Measurements from ENCODE around the gene PDE6A. TPM values are rescaled to one million over a fixed set of nuclear protein-coding genes. Genes with fewer than 3 reads are reported as not detected.

Gene PDE6A
- total and polyA plus RNA-seq, 2 experiments from 2014 or later = 3.6 to 3.9 TPM

DNA sequence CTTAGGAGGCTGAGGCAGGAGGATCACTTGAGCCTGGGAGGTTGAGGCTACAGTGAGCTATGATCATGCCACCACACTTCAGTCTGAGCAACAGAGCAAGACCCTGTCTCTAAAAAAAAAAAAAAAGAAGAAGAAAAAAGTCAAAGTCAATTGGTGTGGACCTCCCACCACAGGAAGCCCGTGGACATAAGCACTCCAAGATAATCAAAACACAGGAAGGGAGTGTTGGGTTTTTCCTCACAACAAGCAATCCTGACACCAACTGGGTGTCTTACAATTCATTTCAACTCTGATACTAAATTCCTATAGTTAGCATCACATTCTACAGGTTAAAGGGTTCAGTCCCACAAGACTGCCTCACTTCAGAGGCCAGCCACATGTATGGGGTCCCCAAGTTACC is 70.7 kb downstream of the PDE6A start:
- DNase-seq (ENCODE audit: low spot score) = no peak
- Histone ChIP-seq H3K27me3 (no peaks in the 10 kb centered on the region), H3K4me2 (no peak overlapping the region), H3K9me2 (replicated peaks; ENCODE audit: insufficient read depth) (no peaks in the 10 kb centered on the region), H4K20me1 (ENCODE audit: insufficient read depth, poor library complexity, severe bottlenecking) (no peaks in the 10 kb centered on the region), H3K9me3 (ENCODE audit: low read depth) (no peaks in the 10 kb centered on the region), H3K4me3 (no peak overlapping the region), H3K36me3 (replicated peaks; ENCODE audit: insufficient read depth, low read depth) (no peaks in the 10 kb centered on the region), H3K27ac (peak overlapping the region; percentile 78), H3K4me1 (ENCODE audit: insufficient read depth) (peaks cover 23% of the 10 kb centered on the region), H3K79me2 (no peaks in the 10 kb centered on the region), H2AFZ (no peak overlapping the region)
- WGBS (ENCODE audit: low lambda C conversion rate, missing lambda C conversion rate) = 81% methylated on average over 1 of the region's 1 CpG
- TF ChIP-seq, protein P1, sequence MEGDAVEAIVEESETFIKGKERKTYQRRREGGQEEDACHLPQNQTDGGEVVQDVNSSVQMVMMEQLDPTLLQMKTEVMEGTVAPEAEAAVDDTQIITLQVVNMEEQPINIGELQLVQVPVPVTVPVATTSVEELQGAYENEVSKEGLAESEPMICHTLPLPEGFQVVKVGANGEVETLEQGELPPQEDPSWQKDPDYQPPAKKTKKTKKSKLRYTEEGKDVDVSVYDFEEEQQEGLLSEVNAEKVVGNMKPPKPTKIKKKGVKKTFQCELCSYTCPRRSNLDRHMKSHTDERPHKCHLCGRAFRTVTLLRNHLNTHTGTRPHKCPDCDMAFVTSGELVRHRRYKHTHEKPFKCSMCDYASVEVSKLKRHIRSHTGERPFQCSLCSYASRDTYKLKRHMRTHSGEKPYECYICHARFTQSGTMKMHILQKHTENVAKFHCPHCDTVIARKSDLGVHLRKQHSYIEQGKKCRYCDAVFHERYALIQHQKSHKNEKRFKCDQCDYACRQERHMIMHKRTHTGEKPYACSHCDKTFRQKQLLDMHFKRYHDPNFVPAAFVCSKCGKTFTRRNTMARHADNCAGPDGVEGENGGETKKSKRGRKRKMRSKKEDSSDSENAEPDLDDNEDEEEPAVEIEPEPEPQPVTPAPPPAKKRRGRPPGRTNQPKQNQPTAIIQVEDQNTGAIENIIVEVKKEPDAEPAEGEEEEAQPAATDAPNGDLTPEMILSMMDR (IDR thresholded peaks at IDR 0.05; ENCODE audit: poor library complexity) = no peak
- TF ChIP-seq EZH2phosphoT487 (IDR thresholded peaks at IDR 0.05; ENCODE audit: low read depth, severe bottlenecking, unreplicated experiment) (no peak), EZH2 (IDR thresholded peaks at IDR 0.05; ENCODE audit: borderline replicate concordance) (no peak)

DNA sequence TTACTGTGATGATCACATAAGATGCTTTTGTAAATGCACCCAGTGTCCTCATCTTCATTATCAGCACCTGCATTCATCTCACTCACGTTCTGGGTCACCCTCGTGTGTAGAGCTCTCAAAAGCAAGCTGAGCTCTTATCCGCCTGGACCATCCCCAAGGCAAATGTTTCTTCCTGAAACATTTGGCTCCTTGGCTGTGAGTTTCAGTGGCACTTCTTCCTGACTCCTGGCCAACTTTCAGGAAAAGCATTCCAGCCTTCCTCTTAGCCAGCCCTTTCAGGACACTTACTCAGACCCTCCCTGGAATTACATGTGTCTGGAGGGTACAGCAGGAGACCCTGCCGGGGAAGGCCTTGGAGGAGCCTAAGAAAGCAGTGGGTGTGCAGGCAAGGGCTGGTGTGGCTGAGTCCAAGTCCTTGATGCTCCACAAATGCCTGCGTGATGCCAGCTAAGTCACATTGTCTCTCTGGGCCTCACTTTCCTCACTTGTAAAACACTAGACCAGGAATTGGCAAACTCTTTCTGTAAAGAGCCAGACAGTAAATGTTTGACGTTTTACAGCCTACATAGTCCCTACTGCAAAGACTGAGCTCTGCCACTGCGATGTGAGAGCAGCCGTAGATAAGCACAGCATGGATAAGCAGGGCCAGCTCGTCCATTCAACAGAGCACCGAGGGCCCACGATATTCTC is 72.1 kb downstream of the PDE6A start:
- Histone ChIP-seq H3K36me3 (replicated peaks; ENCODE audit: insufficient read depth, low read depth) (no peaks in the 10 kb centered on the region), H3K27ac (peak overlapping the region; percentile 78), H2AFZ (no peak overlapping the region), H3K4me1 (ENCODE audit: insufficient read depth) (peaks cover 23% of the 10 kb centered on the region), H3K27me3 (no peaks in the 10 kb centered on the region), H4K20me1 (ENCODE audit: insufficient read depth, poor library complexity, severe bottlenecking) (no peaks in the 10 kb centered on the region), H3K79me2 (no peaks in the 10 kb centered on the region), H3K9me2 (replicated peaks; ENCODE audit: insufficient read depth) (no peaks in the 10 kb centered on the region), H3K4me3 (no peak overlapping the region), H3K4me2 (no peak overlapping the region), H3K9me3 (ENCODE audit: low read depth) (no peaks in the 10 kb centered on the region)
- 35% methylated on average over 11 of the region's 11 CpGs for WGBS (ENCODE audit: low lambda C conversion rate, missing lambda C conversion rate)
- DNase-seq (ENCODE audit: low spot score) = peak; percentile 44
- TF ChIP-seq EZH2 (IDR thresholded peaks at IDR 0.05; ENCODE audit: borderline replicate concordance) = no peak
- TF ChIP-seq EZH2phosphoT487 (IDR thresholded peaks at IDR 0.05; ENCODE audit: low read depth, severe bottlenecking, unreplicated experiment) = no peak
- TF ChIP-seq, protein P1 (IDR thresholded peaks at IDR 0.05; ENCODE audit: poor library complexity) = no peak

DNA sequence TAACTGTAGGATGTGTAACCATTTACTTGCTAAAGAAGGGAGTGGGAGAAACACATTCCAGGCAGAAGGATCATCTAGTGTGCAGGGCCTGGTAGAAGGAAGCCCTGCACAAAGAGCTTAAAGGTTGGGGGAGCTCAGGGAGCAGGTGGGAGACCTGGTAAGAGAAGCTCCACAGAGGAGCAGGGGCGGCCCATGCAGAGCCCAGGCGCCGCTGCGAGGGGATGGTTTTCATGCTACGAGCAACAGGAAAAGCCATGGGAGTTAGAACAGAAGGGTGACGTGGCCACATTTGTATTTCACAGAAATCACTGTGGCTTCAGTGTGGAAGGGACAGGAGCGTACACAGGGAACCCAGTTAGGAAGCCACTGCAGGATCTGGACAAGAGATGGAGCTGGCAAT is 73.1 kb downstream of the PDE6A start:
- Histone ChIP-seq H3K9me3 (ENCODE audit: low read depth) (no peaks in the 10 kb centered on the region), H3K79me2 (no peaks in the 10 kb centered on the region), H3K4me2 (no peak overlapping the region), H3K27ac (no peak overlapping the region), H4K20me1 (ENCODE audit: insufficient read depth, poor library complexity, severe bottlenecking) (no peaks in the 10 kb centered on the region), H3K36me3 (replicated peaks; ENCODE audit: insufficient read depth, low read depth) (no peaks in the 10 kb centered on the region), H3K9me2 (replicated peaks; ENCODE audit: insufficient read depth) (no peaks in the 10 kb centered on the region), H3K27me3 (no peaks in the 10 kb centered on the region), H3K4me1 (ENCODE audit: insufficient read depth) (peaks cover 23% of the 10 kb centered on the region), H3K4me3 (no peak overlapping the region), H2AFZ (no peak overlapping the region)
- WGBS (ENCODE audit: low lambda C conversion rate, missing lambda C conversion rate) = 94% methylated on average over 7 of the region's 7 CpGs
- no peak for DNase-seq (ENCODE audit: low spot score)
- TF ChIP-seq, protein P1 (IDR thresholded peaks at IDR 0.05; ENCODE audit: poor library complexity) = no peak
- TF ChIP-seq EZH2 (IDR thresholded peaks at IDR 0.05; ENCODE audit: borderline replicate concordance) (no peak), EZH2phosphoT487 (IDR thresholded peaks at IDR 0.05; ENCODE audit: low read depth, severe bottlenecking, unreplicated experiment) (no peak)

All from hepatocyte (in vitro differentiated cells).